ENCODE measurements around the gene EPHA1.

The EPHA1 gene

DNA sequence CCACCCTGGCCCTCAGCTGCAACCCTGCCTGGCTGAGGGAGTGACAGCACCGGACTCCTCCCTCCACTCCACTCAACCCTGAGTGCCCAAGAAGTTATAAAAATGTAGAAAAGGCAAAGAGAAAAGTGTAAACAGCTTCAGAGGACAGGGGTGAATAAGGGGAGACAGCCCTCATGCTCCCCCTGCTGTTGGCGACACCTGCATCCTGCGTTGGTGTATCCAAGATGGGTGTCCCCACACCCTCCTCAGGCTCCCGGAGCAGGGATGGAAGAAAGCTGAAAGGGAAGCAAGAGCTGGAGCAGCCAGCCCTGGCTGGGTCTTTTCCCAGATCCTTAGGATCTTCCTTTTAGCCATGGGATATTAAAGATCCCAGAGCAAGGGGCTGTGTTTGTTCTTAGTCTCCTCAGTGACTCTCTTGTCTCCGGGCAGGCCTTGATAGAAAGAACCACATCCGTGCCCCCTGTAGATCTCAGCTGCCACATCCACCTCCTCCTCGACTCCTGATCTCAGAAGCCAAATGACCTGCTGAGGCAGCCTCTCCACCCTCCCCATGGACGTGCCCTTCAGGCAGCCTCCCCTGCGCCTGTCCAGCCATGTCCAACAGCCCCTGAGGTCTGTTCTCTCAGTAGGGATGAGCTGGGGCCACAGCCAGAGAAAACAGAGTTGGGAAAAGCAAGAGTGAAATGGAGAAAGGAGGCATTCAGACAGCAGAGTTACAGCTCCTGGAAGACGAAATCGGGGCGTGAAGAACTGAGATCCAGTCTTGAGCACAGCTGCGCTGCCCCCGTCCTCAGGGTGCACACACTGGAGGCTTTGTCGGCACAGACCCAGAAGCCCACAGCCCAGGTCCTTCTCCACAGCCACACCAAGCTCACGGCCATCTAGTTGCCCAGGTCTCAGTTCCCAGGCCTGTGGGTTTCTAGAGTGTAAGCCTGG is 52.9 kb downstream of the EPHA1 start:
- no peak overlapping the region for H3K4me3 ChIP-seq (ENCODE audit: low read length)
- no peak for TF ChIP-seq ZNF274 (IDR thresholded peaks at IDR 0.05; ENCODE audit: low read depth, low read length)

DNA sequence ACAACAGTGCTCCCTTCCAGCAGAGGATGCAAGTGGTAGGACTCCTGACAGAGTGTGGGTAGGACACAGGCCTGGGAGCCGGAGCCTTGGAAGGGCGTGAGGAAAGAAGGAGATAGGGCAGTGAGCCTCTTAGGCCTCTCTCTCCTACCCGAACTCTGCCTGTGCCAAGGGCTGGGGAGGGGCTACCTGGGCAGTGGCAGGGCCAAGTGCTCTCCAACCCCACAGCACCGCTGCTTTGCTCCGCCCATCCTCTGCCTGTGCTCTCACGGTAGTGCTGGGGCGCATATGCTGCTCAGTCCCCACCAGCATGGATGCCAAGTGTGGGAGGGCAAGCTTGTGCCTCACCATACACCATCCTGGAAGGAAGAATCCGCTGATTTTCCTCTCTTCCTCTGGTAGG is 53.7 kb downstream of the EPHA1 start:
- H3K4me3 ChIP-seq (ENCODE audit: low read length) = no peak overlapping the region
- no peak for TF ChIP-seq ZNF274 (IDR thresholded peaks at IDR 0.05; ENCODE audit: low read depth, low read length)

DNA sequence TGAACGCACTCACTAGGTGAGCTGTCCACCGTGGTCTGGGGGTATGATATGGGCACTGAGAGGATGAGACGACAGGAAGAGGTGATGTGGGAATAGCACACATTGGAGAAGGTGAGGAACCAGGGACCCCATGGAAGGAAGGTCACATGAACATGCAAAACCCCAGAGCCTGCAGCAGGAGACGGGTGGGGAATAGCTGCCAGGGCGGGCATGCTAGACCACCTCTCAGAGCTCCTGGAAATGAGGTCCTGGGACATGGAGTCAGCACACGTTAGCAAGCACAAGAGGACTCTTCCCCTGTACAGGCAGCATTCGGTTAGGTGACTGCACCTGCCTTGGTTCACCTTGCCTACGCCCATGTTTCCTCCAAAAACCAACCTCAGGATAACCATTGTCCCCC is 54.3 kb downstream of the EPHA1 start:
- no peak for TF ChIP-seq ZNF274 (IDR thresholded peaks at IDR 0.05; ENCODE audit: low read depth, low read length)
- no peak overlapping the region for H3K4me3 ChIP-seq (ENCODE audit: low read length)

DNA sequence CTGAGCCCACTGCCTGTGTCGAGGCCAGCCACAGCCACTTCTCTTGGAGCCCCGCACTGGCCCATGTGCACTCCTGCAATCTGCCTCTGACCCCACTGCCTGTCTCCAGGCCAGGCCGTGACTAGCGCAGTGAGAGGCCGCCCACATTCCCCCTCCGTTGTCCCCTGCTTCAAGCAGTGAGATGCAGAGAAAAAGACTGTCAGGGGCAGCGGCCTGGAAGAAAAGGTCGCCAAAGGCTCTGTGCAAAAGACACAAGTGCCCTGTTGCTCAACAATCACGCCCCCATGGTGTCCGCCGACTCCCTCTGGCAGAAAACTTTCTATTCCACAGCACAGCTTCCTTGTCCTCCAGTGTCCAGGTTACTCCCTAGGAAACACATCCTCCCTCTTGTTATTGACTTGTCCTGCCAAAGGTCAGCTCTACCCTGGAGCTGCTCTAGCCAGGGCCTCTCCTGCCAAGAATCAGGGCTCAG is 56.1 kb downstream of the EPHA1 start:
- no peak overlapping the region for H3K4me3 ChIP-seq (ENCODE audit: low read length)
- no peak for TF ChIP-seq ZNF274 (IDR thresholded peaks at IDR 0.05; ENCODE audit: low read depth, low read length)

DNA sequence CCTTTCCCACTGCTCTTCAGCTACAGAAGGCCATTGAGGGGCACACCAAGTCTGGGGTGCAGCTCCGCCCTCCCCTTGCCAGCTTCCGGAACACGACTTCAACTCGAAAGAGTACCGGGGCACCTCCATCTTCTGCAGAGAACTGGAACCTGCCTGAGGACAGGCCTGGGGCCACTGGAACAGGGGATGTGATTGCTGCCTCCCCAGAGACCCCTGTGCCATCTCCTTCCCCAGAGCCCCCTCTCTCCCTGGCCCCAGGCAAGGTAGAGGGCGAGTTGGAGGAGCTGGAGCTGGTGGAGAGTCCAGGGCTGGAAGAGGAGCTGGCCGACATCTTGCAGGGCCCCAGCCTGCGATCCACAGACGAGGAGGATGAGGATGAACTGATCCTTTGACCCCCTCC is 57.1 kb downstream of the EPHA1 start:
- no peak overlapping the region for H3K4me3 ChIP-seq (ENCODE audit: low read length)
- TF ChIP-seq ZNF274 (IDR thresholded peaks at IDR 0.05; ENCODE audit: low read depth, low read length) = no peak

DNA sequence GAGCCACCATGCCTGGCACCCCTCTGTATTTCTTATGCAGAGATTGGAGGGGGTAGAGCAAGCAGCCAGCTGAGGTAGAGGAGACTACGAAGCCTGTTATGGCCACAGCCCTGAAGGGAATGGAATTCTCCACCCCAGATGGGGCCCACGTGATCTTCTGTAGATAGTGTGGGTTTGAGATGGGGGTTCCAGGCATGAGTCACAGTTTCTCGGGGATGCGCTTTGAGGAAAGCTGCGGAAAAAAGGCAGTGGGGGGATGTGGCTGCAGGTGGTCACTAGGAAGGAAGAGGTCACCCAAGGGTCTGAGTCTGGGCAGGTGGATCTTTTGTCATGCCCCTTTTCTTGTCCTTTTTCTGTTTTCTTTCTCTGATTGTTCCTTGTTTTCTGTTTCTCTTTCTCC is 57.6 kb downstream of the EPHA1 start:
- no peak for TF ChIP-seq ZNF274 (IDR thresholded peaks at IDR 0.05; ENCODE audit: low read depth, low read length)
- H3K4me3 ChIP-seq (ENCODE audit: low read length) = no peak overlapping the region

DNA sequence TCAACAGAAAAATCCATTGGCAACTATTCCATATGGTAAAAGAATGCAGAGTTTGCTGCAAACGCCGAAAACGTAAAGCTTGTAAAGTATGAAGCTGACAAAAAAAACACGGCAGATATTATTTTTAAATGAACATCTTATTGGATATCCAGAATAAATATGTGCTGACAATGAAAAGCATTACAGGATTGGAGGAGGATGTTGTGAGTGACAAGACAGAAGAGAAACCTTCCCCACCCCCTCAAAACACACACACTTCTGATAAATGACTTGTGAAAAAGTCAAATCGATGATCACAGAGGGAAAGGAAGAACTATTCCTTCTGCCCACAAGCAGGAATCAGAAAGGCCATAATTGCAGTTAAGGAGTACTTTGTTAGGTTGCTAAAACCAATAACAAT is 60.7 kb downstream of the EPHA1 start:
- no peak overlapping the region for H3K4me3 ChIP-seq (ENCODE audit: low read length)
- TF ChIP-seq ZNF274 (IDR thresholded peaks at IDR 0.05; ENCODE audit: low read depth, low read length) = no peak

DNA sequence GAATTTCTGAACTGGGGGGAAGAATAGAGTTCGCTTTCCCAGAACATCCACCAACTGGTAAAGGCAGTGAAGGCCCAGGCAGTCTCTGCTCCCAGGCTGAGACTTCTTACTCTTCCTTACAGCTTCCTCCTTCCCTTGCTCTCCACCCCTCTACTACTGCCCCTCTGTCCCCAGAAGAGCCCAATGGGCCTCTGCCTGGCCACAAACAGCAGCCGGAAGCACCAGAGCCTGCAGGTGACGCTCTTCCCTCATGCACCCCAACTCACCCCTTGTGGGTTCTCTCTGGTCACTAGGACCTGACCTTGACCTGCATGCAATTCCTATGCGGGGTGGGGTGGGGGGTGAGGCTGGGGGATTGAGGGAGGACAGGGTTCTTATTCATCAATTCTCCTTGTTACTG is 62.6 kb downstream of the EPHA1 start:
- no peak for TF ChIP-seq ZNF274 (IDR thresholded peaks at IDR 0.05; ENCODE audit: low read depth, low read length)
- no peak overlapping the region for H3K4me3 ChIP-seq (ENCODE audit: low read length)

DNA sequence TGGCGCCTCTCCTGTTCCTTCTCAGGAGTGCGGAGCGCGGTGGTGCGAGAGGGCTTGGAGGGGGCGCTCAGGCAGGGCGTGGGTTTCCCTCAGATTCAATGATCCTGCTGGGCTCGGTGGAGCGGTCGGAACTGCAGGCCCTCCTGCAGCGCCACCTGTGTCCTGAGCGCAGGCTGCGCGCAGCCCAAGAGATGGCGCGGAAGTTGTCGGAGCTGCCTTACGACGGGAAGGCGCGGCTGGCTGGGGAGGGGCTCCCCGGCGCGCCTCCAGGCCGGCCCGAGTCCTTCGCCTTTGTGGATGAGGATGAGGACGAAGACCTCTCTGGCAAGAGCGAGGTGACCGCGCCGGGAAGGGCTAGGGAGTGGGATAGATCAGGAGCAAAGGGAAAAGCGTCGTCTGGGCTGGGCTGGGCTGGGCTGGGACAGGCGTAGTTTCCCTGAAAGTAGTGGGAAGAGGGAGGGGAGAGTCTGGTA is 63.2 kb downstream of the EPHA1 start:
- H3K4me3 ChIP-seq (ENCODE audit: low read length) = no peak overlapping the region
- no peak for TF ChIP-seq ZNF274 (IDR thresholded peaks at IDR 0.05; ENCODE audit: low read depth, low read length)

DNA sequence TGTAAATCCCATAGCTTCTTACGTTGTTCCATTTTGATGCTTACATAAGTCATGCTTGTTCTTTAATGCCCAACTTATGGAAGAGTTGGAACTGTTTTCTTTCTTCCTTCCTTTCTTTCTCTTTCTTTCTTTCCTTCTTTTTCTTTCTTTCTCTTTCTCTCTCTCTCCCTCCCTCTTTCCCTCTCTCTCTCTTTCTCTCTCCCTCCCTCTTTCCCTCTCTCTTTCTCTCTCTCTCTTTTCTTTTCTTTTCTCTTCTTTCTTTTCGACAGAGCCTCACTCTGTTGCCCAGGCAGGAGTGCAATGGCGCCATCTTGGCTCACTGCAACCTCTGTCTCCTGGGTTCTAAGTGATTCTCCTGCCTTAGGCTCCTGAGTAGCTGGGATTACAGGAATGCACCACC is 65.1 kb downstream of the EPHA1 start:
- no peak overlapping the region for H3K4me3 ChIP-seq (ENCODE audit: low read length)
- no peak for TF ChIP-seq ZNF274 (IDR thresholded peaks at IDR 0.05; ENCODE audit: low read depth, low read length)

DNA sequence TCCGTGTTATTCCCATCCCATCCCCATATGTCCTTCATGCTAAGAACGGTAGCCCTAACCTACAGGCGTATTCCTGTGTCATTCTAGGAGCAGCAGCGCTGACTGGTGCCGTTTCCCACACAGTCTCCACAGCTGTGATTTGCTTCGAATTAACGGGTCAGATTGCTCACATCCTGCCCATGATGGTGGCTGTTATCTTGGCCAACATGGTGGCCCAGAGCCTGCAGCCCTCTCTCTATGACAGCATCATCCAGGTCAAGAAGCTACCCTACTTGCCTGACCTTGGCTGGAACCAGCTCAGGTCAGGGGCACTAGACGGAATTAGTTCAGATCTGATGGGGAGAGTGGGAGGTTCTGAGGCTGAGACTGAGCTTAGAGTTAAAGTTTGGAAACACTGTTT is 66.8 kb downstream of the EPHA1 start:
- TF ChIP-seq ZNF274 (IDR thresholded peaks at IDR 0.05; ENCODE audit: low read depth, low read length) = no peak
- H3K4me3 ChIP-seq (ENCODE audit: low read length) = no peak overlapping the region

All from GM08714 (cell line).